A673 (cell line): Measurements from ENCODE around the gene KIFC3. TPM values are rescaled to one million over a fixed set of nuclear protein-coding genes. Genes with fewer than 3 reads are reported as not detected.

ENCODE experiments used
- BruUV-seq: library from RNA; stranded (reverse); fragments of 400-500 nt; replicated peaks from 2 replicates; lab custom pipeline; 2021; lab: Mats Ljungman, UMichigan
- CTCF ChIA-PET: fragments of 300-600 bp; sonication (Branson Sonifier 250); formaldehyde crosslinking; loops from one replicate; lab custom pipeline; 2022; ENCODE audit warnings: antibody characterized with exemption; lab: Charles Lee
- POLR2A ChIA-PET: fragments of 300-600 bp; sonication (Branson Sonifier 250); formaldehyde crosslinking; loops from one replicate; lab custom pipeline; 2022; ENCODE audit warnings: antibody characterized with exemption; ENCODE audit not compliant: low non-redundant PET; lab: Charles Lee
- DNase-seq: peaks from one replicate; pipeline ENCODE4 v3.0.0-alpha.2; 2015; ENCODE audit warnings: low spot score
- H3K27ac ChIP-seq: fragments of 200-600 bp; sonication (generic); 2 replicates; pipeline ENCODE4 v1.5.1; 2016; ENCODE audit warnings: mixed run types, low read depth, mild to moderate bottlenecking, mixed read lengths, antibody characterized with exemption, low read length; ENCODE audit not compliant: poor library complexity, severe bottlenecking
- H3K27me3 ChIP-seq: fragments of 200-600 bp; sonication (generic); replicated peaks from 2 replicates; pipeline ENCODE4 v1.6.1; 2017; ENCODE audit warnings: mixed run types, low read depth, mild to moderate bottlenecking, mixed read lengths, antibody characterized with exemption, low read length; ENCODE audit not compliant: insufficient read depth, poor library complexity
- H3K36me3 ChIP-seq: fragments of 200-600 bp; sonication (generic); 2 replicates; pipeline ENCODE4 v1.6.1; 2016; ENCODE audit warnings: mixed run types, mild to moderate bottlenecking, mixed read lengths, antibody characterized with exemption, low read length; ENCODE audit not compliant: insufficient read depth, poor library complexity, severe bottlenecking
- H3K4me1 ChIP-seq: fragments of 200-600 bp; sonication (generic); 2 replicates; pipeline ENCODE4 v1.6.1; 2017; ENCODE audit warnings: mixed run types, mild to moderate bottlenecking, mixed read lengths, antibody characterized with exemption, low read length; ENCODE audit not compliant: insufficient read depth, poor library complexity, severe bottlenecking
- H3K4me3 ChIP-seq: fragments of 200-600 bp; sonication (generic); 2 replicates; pipeline ENCODE4 v1.5.1; 2016; ENCODE audit warnings: low read depth, mixed run types, mild to moderate bottlenecking, mixed read lengths, low read length; ENCODE audit not compliant: poor library complexity, severe bottlenecking
- H3K9me3 ChIP-seq: fragments of 200-600 bp; sonication (generic); 2 replicates; pipeline ENCODE4 v1.6.1; 2016; ENCODE audit warnings: mixed run types, low read depth, mild to moderate bottlenecking, mixed read lengths, antibody characterized with exemption, low read length; ENCODE audit not compliant: poor library complexity, severe bottlenecking
- CTCF ChIP-seq: fragments of 300-800, 200-600 bp; sonication (generic); conservative IDR thresholded peaks from 2 replicates; pipeline ENCODE4 v1.5.1; 2017; ENCODE audit warnings: low read depth, mild to moderate bottlenecking, antibody characterized with exemption, low read length, moderate library complexity, mixed read lengths
- EZH2 ChIP-seq: fragments of 200-600 bp; sonication (generic); IDR thresholded peaks from 2 replicates; pipeline ENCODE4 v1.6.1; 2017; ENCODE audit warnings: borderline replicate concordance, low read depth, mild to moderate bottlenecking, mixed read lengths, antibody characterized with exemption, low read length; ENCODE audit not compliant: poor library complexity, severe bottlenecking
- intact Hi-C: fragments of 100-400 bp; cut with micrococcal nuclease; formaldehyde crosslinking; loops from one replicate; pipeline ENCODE4 v1.10.0; 2022; ENCODE audit not compliant: unreplicated experiment
- total RNA-seq: library from RNA; stranded (reverse); gene quantifications from 2 replicates; pipeline ENCODE4 v1.2.3, GENCODE V29; 2021

KIFC3 gene
- total RNA-seq, 1 experiment from 2014 or later, result 198 TPM

- DNase-seq, result no peak
- intact Hi-C loops, result no loop called here
- peak overlapping the region; percentile 53 for H3K27ac ChIP-seq
- BruUV-seq, result no TSS peak
- peaks cover 18% of the 10 kb centered on the region for H3K4me1 ChIP-seq
- TF ChIP-seq CTCF, result no peak
- TF ChIP-seq EZH2, result no peak
- no peaks in the 10 kb centered on the region for H3K9me3 ChIP-seq
- POLR2A ChIA-PET, result no interaction called here
- no peak overlapping the region for H3K4me3 ChIP-seq
- no peaks in the 10 kb centered on the region for H3K27me3 ChIP-seq
- CTCF ChIA-PET, result no interaction called here
- peaks cover 86% of the 10 kb centered on the region for H3K36me3 ChIP-seq
These were observed 38.8 kb downstream of the KIFC3 start for GRCh38 chr16:57763285-57764005.

- POLR2A ChIA-PET, result no interaction called here
- Histone ChIP-seq H3K27me3 (no peaks in the 10 kb centered on the region), H3K4me3 (no peak overlapping the region), H3K36me3 (peaks cover 85% of the 10 kb centered on the region), H3K27ac (no peak overlapping the region), H3K4me1 (peaks cover 27% of the 10 kb centered on the region), H3K9me3 (no peaks in the 10 kb centered on the region)
- intact Hi-C loops, result no loop called here
- CTCF ChIA-PET, result no interaction called here
- TF ChIP-seq EZH2, result no peak
- no peak for TF ChIP-seq CTCF
- no TSS peak for BruUV-seq
- no peak for DNase-seq
These were observed 39.8 kb downstream of the KIFC3 start for GRCh38 chr16:57762365-57763040.

- Histone ChIP-seq H3K4me1 (peaks cover 33% of the 10 kb centered on the region), H3K27me3 (no peaks in the 10 kb centered on the region), H3K36me3 (peaks cover 81% of the 10 kb centered on the region), H3K27ac (no peak overlapping the region), H3K9me3 (no peaks in the 10 kb centered on the region), H3K4me3 (no peak overlapping the region)
- DNase-seq, result no peak
- intact Hi-C loops, result no loop called here
- POLR2A ChIA-PET, result interaction anchor here (0.6 kb wide), 1 partner anchor 18 kb away, joined by 15 read pairs; no protein-coding TSS in a partner anchor
- CTCF ChIA-PET, result no interaction called here
- TF ChIP-seq CTCF (no peak), EZH2 (no peak)
- no TSS peak for BruUV-seq
These were observed 40.3 kb downstream of the KIFC3 start for GRCh38 chr16:57761957-57762356.
